Fibroblast of mammary gland (primary cell): ENCODE measurements around the gene MTA2.
A peak's percentile ranks its signal among the peaks of the same experiment; 100 is the strongest.
"Not testable (repeated sequence)": the region's sequence is repeated elsewhere in the genome, so short reads cannot be mapped to it uniquely, and the experiment has no call there.

Source experiments
- DNase-seq: peaks from one replicate; pipeline ENCODE4 v3.0.0-alpha.2; 2010; ENCODE audit warnings: low read depth
- H3K4me3 ChIP-seq: 2 replicates; pipeline ENCODE4 v1.5.1; 2011; ENCODE audit warnings: low read depth, mild to moderate bottlenecking, low read length, moderate library complexity; ENCODE audit not compliant: control insufficient read depth
- TF ChIP-seq, protein P1 (sequence below): conservative IDR thresholded peaks from 2 replicates; pipeline ENCODE4 v1.5.1; 2011; ENCODE audit warnings: low read depth, low read length, inconsistent platforms; ENCODE audit not compliant: control insufficient read depth, insufficient read depth

The MTA2 gene

DNA sequence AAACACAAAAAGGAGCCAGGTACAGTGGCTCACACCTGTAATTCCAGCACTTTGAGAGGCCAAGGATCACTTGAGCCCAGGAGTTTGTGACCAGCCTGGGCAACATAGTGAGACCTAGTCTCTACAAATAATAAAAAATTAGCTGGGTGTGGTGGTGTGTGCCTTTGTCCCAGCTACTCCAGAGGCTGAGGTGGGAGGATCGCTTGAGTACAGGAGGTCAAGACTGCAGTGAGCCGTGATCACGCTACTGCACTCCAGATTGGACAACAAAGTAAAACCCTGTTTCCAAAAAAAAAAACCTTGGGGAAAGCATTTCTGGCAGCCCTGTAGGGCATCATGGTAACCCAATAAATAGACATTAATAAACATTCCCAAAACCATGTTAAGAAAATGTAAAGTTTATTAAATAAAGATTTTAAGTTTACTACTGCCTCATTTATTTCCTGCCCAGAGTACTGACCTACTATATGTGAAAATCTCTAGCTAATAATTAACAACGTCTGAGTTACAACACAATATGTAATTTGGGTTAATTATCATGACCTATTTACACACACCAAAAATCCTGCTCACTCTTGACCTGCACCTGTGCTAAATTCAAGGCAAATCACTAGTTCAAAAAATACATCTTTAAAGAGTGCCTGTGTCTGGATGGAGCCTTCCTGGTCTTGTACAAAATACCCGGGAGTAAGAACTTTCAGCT, 36.4 kb downstream of the MTA2 start:
- no peak for DNase-seq
- H3K4me3 ChIP-seq, result no peak overlapping the region
- TF ChIP-seq, protein P1, sequence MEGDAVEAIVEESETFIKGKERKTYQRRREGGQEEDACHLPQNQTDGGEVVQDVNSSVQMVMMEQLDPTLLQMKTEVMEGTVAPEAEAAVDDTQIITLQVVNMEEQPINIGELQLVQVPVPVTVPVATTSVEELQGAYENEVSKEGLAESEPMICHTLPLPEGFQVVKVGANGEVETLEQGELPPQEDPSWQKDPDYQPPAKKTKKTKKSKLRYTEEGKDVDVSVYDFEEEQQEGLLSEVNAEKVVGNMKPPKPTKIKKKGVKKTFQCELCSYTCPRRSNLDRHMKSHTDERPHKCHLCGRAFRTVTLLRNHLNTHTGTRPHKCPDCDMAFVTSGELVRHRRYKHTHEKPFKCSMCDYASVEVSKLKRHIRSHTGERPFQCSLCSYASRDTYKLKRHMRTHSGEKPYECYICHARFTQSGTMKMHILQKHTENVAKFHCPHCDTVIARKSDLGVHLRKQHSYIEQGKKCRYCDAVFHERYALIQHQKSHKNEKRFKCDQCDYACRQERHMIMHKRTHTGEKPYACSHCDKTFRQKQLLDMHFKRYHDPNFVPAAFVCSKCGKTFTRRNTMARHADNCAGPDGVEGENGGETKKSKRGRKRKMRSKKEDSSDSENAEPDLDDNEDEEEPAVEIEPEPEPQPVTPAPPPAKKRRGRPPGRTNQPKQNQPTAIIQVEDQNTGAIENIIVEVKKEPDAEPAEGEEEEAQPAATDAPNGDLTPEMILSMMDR, result no peak

DNA sequence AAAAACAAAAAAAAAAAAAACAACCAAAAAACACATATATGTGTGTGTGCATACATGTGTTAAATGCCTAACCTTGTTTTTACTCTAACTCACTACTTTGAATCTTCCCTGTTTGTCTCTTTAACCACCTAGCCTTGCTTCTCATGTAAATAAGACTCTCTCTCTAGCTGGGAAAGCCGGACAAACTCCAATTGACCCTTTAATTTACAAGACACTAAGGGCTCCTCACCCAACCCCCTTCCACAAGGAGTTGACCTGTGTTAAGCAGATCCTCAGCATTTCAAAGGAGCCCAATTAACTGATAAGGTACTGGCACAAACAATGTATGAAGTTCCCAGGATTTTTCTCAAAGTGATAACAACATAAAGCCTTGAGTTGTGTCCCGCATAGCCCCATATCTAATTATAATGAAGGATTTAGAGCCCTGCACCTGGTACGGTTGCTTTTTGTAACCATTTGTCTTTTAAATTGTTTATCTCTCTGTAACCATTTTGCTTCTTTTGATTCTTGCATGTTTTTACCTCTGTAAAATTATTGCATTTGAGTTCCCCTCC, 39.9 kb downstream of the MTA2 start:
- not testable (repeated sequence) for DNase-seq, H3K4me3 ChIP-seq

DNA sequence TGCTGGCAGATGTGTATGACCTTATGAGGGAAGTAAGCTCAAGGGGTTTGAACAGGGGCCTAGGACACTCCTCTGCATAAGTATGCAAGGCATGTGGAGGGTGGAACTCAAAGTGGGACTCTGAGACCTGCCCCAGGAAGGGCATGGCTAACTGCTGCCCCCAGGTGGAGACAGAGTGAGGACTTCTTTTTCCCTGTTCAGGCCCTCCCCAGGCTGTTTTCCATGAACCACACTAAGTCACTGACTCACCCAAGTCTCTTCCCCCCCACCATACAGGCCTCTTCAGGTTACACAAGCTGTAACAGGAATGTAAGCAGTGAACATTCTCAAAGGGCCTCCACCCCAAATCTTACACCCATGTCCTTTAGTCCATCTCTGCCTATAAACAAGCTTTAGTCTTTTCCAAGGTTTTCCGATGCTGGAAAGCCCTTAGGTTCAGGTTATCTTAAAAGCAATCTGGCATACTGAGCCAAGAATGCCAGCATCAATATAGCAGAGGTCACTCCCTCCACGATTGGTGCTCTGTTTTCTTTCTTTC, 41.0 kb downstream of the MTA2 start:
- no peak overlapping the region for H3K4me3 ChIP-seq
- TF ChIP-seq, protein P1, result peak; percentile 98
- DNase-seq, result peak; percentile 98

DNA sequence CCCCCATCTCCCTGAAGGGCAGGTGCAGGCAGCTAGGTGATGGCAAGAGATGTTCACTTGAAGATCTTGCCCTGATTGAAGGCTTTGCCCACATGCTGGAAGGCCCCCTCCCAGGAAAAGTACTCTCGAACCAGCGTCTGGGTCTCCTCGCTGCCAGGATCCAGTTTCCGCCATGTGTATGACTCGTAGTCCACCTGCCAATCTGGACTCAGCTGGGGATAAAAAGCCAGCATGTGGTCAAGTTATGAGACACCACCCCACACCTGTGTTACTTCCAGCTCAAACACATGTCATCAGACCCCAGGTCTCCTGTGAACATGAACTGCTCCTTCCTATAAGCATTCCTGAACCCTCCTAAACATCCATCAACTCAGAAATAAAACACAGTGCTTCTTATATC, 42.0 kb downstream of the MTA2 start:
- not testable (repeated sequence) for DNase-seq, H3K4me3 ChIP-seq

DNA sequence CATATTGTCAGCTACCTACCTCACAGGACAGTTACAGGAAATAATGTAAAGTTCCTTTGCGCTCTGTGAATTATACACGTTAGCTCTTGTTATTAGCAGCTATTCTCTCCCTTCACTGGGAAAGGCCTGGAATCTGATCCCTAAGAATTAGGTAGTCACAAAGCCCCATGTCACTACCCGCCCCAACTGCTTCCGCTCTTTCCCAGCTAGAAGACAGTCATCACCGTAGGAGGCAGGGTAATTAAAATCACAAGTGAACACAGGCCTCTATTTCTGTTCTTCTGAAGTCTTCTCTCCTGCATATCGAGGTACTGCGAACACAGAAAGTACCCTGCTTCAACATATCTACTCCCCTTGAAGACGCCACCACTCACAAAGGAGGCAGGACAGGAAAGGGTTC, 42.5 kb downstream of the MTA2 start:
- DNase-seq, result no peak
- no peak overlapping the region for H3K4me3 ChIP-seq
- TF ChIP-seq, protein P1, result no peak

DNA sequence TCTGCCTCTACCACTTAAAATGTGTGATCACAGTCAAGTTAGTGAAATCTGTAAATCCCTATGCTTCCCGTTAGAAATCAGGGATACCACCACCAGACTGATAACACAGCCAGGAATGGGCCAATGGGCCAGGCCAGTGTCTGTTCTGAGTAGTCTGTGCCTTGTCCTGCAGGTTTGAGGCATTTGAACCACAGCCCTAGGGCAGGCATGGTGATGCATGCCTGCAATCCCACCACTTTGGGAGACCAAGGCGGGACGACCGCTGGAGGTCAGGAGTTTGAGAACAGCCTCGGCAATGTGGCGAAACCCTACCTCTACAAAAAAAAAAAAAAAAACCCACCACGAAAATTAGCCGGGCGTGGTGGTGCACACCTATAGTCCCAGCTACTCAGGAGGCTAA, 43.0 kb downstream of the MTA2 start:
- no peak for DNase-seq
- H3K4me3 ChIP-seq, result no peak overlapping the region
- TF ChIP-seq, protein P1, result no peak

DNA sequence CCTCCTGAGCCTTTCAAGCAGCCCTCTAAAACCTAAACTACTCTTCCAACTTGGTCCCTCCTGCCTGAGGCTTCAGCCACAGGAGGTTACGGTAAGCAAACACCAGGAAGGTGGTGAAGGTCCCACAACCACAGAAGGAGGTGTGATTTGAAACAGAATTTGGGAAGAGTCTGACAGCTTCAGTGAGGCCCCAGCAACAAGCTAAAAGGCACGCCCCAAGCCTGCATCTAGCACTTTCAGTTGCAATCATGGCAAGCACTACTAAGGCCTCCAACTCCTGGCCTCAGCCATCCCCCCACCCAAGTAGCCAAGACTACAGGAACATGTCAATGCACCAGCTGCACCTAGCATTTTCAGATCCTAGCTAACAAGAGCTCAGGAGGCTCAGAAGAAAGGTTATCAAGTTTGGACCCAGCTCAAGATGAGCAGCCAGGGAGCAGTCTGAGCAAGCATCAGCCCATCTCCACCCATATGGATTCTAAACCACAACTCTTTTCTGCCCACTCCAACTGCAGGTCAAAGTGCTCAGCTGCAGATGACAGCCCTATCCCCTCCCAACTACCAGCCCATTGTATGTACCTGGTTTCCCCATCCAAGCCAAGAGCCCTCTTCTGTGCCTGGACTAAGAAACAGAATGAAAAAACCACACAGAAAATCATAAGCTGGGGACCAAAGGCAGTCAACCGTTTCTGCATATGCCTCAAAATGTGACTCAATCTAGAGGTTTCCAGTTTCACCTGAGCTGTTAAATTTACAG, 44.6 kb downstream of the MTA2 start:
- TF ChIP-seq, protein P1, result no peak
- no peak for DNase-seq
- H3K4me3 ChIP-seq, result peak overlapping the region; percentile 1
